Activated CD8-positive, alpha-beta memory T cell treated with anti-CD3 and anti-CD28 coated beads, Interleukin-2, amount 50 U/mL, for 24 hours (primary cell): ENCODE measurements around the gene CELF3.
"Not testable (repeated sequence)": the region's sequence is repeated elsewhere in the genome, so short reads cannot be mapped to it uniquely, and the experiment has no call there.

Source experiments
- DNase-seq: peaks from one replicate; pipeline ENCODE4 v3.0.0-alpha.2; 2020; ENCODE audit errors: extremely low read depth

CELF3 gene

DNA sequence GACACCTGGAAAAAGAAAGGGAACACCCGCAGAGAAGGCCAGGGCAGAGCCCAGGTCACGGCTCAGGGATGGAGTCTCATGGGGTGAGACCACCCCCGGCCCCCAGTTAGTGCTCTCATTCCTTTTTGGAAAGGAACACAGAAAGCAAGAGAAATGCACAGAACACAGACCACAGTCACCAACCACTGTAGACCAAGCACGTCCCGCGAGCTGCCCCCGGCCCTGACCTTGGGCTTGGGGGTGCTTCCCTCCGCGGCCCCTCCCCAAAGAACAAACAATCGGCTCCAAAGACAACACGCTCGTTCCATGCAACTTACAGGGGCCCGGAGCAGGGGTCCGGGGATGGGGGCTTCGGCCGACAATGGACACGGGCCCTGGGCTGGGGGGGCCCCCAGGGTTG is 12.8 kb downstream of the CELF3 start:
- no peak for DNase-seq

DNA sequence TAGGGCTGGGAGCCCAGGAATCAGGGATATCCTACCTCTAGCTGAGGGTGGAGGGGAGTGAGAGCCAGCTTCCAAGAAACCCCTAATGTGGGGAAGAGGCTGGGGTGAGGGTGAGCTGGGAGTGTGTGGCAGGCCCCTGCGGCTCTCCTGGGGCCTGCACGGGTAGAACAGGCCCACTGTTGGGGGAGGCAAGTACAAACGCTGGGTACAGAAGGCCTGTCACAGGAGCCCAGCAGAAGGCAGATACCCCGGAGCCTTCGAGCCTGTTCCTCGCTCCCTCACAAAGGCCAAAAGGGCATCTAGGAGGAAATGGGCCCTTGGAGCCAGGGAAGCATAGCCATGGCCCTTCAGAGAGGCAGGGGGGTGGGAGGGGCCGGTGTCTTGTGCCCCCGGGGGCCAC is 13.7 kb downstream of the CELF3 start:
- no peak for DNase-seq

DNA sequence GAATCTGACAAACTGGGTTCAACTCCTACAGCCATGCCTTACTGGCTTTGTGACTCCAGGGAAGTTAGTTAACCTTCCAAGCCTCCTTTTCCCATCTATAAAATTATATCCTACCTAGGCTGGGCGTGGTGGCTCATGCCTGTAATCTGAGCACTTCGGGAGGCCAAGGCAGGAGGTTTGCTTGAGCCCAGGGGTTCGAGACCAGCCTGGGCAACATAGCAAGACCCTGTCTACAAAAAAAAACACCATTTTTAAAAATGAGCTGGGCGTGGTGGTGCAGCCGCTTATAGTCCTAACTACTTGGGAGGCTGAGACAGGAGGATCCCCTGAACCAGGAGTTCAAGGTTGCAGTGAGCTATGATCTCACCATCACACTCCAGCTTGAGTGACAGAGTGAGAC is 15.1 kb downstream of the CELF3 start:
- no peak for DNase-seq

DNA sequence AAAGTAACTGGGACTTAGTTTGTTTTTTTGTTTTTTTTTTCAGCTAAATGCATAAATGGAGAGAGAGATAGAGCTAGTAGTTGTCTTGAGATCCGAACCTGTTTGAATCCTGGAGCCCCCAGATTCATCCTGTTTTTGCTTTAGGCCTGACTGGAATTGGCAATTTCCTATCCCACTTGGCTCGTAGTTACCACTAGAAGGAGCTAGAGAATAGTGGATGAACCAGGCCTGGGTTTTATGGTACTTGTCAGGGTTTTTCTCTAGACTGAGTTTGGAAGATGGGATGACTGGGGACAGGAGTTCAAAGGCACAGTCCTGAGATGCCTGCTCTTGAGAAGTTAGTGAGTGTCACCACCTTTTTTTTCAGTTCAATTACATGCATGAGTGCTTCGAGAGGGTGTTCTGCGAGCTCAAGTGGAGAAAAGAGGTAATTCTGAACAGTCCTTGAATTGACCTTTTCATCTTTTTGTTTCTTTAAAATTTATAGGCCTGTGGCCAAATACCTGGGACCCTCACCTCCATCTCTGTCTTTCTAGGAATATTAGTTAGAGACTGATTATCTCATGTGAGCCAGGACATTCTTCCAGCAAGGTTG is 23.4 kb downstream of the CELF3 start:
- no peak for DNase-seq

DNA sequence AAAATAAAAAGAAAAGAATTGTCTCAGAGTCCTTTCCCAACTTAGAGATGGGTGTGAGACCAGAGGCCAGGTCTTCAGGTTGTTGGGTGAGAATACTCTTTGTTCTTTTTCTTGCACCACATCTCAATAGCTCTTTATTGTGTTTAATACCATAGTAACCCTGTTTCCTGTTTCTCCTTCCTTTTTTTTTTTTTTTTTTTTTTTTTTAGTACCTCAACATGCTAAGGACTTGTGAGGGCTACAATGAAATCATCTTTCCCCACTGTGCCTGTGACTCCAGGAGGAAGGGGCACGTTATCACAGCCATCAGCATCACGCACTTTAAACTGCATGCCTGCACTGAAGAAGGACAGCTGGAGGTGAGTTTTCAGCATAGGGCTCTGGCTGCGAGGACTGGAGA is 24.4 kb downstream of the CELF3 start:
- no peak for DNase-seq

DNA sequence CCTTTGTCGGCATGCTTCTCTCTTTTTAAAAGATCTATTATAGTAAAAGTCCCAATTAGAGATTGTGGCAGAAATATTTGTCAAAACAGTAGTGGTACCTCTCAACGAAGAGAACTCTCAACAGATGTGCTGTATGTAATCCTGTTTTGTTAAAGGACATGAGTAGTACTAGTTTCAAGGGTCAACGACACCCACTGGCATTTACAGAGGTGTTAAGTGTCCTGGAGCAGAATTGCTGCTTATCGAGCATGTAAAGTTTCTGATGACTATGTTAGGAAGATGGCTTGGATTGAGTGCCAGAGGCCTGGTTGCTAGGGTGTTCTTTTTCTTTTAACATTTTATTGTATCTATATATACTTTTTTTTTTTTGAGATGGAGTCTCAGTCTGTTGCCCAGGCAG is 27.1 kb downstream of the CELF3 start:
- no peak for DNase-seq

DNA sequence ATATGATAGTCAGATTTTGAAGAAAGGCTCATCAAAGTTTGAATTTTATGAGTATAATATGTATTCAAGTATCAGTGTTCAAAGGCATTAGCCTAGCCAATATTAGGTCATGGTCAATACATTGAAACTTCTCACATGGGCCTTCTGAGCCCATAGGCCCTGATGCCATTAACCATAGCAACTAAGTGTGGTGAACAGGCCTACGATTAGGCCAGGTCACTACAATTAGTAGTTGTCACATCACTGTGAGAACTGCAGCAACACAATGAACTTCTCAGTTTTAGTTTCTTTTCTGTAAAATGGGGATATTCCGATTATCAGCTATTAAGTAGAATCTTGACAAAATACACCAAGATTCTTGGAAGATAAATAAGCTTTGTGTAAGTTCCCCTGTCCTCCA is 30.0 kb downstream of the CELF3 start:
- no peak for DNase-seq

DNA sequence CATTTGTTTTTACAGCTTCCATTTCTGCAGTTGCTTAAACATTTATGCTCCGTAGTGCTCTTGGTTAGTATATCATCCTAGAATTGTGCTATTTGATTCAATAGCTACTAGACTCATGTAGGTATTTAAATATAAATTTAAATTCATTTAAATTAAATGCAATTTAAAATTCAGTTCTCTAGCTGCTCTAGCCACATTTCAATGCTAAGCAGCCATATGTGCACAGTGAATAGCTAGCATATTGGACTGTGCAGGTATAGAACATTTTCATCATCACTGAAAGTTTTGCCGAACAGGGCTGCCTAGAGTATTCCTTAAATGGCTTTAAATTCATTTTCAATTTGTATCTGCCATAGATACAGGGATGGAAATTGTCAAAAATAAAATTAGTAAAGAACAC is 32.5 kb downstream of the CELF3 start:
- no peak for DNase-seq

DNA sequence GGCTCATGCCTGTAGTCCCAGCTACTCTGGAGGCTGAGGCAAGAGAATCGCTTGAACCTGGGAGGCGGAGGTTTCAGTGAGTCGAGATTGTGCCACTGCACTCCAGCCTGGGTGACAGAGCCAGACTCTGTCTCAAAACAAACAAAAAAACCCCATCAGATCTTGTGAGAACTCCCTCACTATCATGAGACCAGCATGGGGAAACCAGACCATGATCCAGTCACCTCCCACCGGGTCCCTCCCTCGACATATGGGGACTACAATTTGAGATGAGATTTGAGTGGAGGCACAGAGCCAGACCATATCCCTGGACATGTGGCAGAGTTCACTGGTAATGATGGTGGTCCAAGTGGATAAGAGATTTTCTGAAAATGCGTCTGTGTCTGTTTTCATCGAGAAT is 33.7 kb downstream of the CELF3 start:
- DNase-seq, result not testable (repeated sequence)

DNA sequence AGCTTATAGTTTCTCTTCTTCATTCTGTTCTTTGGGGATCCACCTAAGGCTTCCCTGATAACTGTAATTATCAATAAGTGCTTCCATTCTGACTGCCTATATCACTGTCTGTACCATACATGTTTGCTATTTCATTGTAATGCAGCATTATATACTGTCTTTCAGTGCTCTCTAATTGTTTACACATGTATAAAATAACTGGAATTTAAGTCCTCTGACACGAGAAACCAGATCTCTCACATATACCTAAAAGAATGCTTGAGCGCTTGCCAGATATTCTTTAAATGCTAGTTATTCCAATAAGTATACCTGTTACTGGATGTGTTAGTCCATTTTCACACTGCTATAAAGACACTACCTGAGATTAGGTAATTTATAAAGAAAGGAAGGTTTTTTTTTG is 34.7 kb downstream of the CELF3 start:
- no peak for DNase-seq

DNA sequence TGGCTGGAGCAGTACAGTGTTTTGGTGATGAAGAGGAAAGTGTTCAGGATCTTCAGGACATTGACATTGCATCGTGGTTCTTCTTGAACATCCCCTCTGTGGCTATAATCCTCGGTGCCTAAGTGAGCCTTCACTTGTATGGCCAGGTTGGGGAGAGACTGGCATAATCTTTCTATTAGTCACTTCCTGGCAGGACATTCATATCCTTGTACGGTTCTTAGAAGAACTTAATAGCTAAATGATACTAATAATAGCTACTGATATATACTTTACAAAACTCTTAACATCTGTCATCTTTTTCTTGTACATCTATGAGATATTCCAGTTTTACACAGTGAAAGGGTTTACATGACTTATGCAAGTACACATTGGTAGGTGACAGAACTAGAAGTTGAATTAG is 35.8 kb downstream of the CELF3 start:
- no peak for DNase-seq

DNA sequence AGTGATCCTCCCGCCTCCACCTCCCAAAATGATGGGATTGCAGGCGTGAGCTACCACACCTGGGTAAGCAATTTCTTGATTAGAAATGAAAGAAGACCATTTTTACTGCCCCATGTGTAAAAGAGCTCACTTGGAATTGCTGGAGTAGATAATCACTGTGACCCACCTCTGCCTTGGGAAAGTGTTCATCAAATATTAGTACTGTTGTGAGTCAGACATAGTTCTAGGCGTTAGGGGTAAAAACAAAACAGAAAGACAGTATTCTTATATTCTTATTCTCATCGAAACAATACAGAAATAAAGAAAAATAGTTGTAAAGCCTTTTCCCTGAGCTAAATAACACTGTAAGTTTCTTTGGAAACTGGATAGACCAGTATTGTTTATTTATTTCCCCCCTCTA is 36.2 kb downstream of the CELF3 start:
- no peak for DNase-seq

DNA sequence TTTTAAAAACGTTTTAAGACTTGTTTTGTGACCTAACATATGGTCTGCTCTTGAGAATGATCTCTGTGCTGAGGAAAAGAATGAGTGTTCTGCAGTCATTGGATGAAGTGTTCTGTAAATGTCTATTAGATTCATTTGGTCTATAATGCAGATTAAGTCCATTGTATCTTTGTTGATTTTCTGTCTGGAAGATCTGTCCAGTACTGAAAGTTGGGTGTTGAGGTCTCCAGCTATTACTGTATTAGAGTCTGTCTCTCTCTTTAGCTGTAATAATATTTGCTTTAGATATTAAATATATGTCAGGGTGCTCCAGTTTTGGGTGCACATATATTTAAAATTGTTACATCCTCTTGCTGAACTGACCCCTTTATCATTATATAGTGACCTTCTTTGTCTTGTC is 43.2 kb downstream of the CELF3 start:
- no peak for DNase-seq

DNA sequence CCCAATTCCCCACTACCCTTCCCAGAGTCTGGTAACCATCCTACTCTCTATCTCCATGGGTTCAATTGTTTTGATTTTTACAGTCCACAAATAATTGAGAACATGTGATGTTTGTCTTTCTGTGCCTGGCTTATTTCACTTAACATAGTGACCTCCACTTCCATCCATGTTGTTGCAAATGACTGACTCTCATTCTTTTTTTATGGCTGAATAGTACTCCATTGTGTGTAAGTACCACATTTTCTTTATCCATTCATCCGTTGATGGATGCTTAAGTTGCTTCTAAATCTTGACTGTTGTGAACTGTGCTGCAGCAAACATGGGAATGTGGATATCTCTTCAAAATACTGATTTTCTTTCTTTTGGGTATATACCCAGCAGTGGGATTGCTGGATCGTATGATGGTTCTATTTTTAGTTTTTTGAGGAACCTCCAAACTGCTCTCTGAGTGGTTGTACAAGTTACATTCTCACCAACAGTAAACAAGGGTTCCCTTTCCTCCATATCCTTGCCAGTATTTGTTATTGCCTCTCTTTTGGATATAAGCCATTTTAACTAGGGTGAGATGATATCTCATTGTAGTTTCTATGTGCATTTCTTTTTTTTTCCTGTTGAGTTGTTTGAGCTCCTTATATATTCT is 46.4 kb downstream of the CELF3 start:
- DNase-seq, result not testable (repeated sequence)

DNA sequence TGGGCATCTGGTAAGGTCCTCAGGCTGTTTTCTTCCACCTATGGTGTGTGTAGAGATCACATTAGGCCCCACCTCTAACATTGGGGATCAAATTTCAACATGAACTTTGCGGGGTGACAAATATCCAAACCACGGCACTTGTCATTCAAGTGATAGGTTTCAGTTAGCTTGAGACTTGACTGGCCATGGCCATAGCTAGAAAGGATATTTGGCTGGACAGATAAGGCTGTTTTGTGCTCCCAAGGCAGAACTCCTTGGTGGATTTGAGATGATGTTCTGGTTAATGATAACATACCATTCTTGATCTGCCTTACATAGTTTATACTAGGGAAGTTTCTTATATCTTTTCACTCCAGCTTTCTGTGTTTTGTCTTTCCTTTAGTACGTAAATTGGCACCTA is 48.5 kb downstream of the CELF3 start:
- no peak for DNase-seq

DNA sequence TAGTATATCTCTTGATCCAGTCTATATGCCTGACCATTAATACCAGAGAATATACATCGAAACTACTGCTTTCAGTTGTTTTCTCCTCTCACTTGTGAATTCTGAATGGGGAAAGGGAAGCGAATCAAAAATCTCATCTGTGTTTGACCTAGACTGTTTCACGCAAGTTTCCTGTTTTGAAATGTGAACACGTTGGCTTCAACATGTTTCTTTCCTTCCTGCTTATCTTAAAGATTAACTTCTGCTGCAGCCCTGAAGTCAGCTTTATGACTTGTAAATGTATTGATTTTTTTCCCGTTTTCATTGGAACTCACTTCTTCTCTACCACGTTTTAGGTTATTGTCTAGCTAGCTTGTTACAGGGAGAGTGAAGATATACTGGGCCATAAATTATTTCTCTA is 54.9 kb downstream of the CELF3 start:
- DNase-seq, result no peak

DNA sequence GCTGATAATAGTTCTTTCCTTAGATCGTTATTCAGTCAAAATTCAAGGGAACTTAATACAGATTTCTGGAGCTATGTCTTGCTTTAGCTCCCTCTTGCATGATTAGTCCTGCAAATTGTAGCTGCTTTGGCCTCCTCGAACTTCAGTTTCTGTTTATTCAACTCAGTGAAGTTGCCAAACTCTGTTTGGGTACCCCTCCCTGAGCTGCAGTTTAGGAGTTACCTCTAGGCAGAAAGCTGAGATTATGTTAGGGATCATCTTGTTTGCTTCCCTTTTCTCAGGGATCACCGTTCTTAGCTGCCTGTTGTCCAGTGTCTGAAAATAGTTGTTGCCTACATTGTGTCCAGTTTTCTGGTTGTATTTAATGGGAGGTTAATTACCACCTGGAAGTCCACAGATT is 61.2 kb downstream of the CELF3 start:
- DNase-seq, result no peak

DNA sequence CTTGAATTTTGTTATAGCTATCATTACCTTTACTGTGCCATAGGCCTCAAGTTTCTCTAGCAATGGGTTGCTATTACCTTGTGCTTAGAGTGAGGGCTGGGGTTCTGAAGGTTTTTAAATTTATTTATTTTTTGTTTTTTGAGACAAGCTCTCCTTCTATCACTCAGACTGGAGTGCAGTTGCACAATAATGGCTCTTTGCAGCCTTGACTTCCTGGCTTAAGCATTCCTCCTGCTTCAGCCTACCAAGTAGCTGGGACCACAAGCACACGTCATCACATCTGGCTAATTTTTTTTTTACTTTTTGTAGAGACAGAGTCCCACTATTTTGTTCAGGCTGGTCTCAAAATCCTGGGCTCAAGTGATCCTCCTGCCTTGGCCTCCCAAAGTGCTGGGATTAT is 63.2 kb downstream of the CELF3 start:
- no peak for DNase-seq
